ENCODE data around the gene ETV3. TPM values are rescaled to one million over a fixed set of nuclear protein-coding genes. Genes with fewer than 3 reads are reported as not detected.

Gene ETV3
- total and polyA plus RNA-seq, 2 of the 4 experiments (the other 2 are of a cell fraction), result 6.4 to 14.7 TPM

GRCh38 chr1:157098519-157098918 is 39.7 kb downstream of the ETV3 start:
- Histone ChIP-seq H2BK15ac (ENCODE audit: low read depth, low read length) (no peak overlapping the region), H4K91ac (ENCODE audit: insufficient read depth, low read depth, low read length) (no peak overlapping the region), H3K4me3 (ENCODE audit: insufficient read depth, low read depth, low read length) (no peak overlapping the region), H2AK9ac (replicated peaks; ENCODE audit: low read depth, low read length, poor library complexity) (no peak overlapping the region), H3K14ac (replicated peaks; ENCODE audit: low read depth, low read length) (no peak overlapping the region), H2BK120ac (ENCODE audit: low read depth, low read length) (no peak overlapping the region), H2AFZ (replicated peaks; ENCODE audit: low read length, poor library complexity) (no peak overlapping the region), H3K27ac (ENCODE audit: insufficient read depth, low read length) (no peak overlapping the region), H2BK20ac (ENCODE audit: low read depth, low read length) (no peak overlapping the region), H3K56ac (ENCODE audit: extremely low read depth, insufficient read depth, low read length) (no peak overlapping the region), H3K23ac (ENCODE audit: low read depth, low read length) (no peak overlapping the region), H3K27me3 (ENCODE audit: control insufficient read depth, insufficient read depth, low read length) (0 out of 2 replicates have a peak, but pooled peaks cover 3% of the 10 kb centered on the region), H3K36me3 (ENCODE audit: control insufficient read depth, insufficient read depth, low read length) (no peaks in the 10 kb centered on the region), H3K4me2 (ENCODE audit: low read depth, low read length) (no peak overlapping the region), H4K20me1 (ENCODE audit: insufficient read depth, low read length) (no peaks in the 10 kb centered on the region), H4K8ac (ENCODE audit: low read depth in 2 of 2, low read length in 2 of 2) (no peak overlapping the region), H2AK5ac (ENCODE audit: low read depth, low read length) (no peak overlapping the region), H3K9ac (ENCODE audit: low read depth, low read length) (no peak overlapping the region), H3K4me1 (ENCODE audit: control insufficient read depth, insufficient read depth, low read length) (no peaks in the 10 kb centered on the region), H2BK5ac (ENCODE audit: low read depth, low read length, poor library complexity, severe bottlenecking) (no peak overlapping the region), H4K5ac (ENCODE audit: low read depth, low read length) (no peak overlapping the region), H3K79me1 (ENCODE audit: low read depth in 1 of 2, low read length in 2 of 2) (no peaks in the 10 kb centered on the region), H3K9me1 (ENCODE audit: insufficient read depth, low read length) (peaks cover 3% of the 10 kb centered on the region; the same call in 1 of the 2 replicates), H3K9me3 (ENCODE audit: control insufficient read depth, insufficient read depth, low read length) (no peaks in the 10 kb centered on the region), H3K18ac (ENCODE audit: low read depth, low read length) (no peak overlapping the region), H3K4ac (ENCODE audit: low read depth, low read length) (no peak overlapping the region)
- no peak for TF ChIP-seq BHLHE40 (IDR thresholded peaks at IDR 0.05; ENCODE audit: low read depth, low read length)
- TF ChIP-seq CHD1 (IDR thresholded peaks at IDR 0.05; ENCODE audit: low read depth, low read length), result no peak
- TF ChIP-seq ELK1 (IDR thresholded peaks at IDR 0.05; ENCODE audit: borderline replicate concordance, low read depth, low read length), result no peak
- TF ChIP-seq FOS (IDR thresholded peaks at IDR 0.05; ENCODE audit: low read depth, low read length), result no peak
- no peak for TF ChIP-seq POLR2A (IDR thresholded peaks at IDR 0.05; ENCODE audit: low read depth, low read length)
- TF ChIP-seq MAFK (IDR thresholded peaks at IDR 0.05; ENCODE audit: low read depth, low read length), result no peak
- TF ChIP-seq, protein P1, sequence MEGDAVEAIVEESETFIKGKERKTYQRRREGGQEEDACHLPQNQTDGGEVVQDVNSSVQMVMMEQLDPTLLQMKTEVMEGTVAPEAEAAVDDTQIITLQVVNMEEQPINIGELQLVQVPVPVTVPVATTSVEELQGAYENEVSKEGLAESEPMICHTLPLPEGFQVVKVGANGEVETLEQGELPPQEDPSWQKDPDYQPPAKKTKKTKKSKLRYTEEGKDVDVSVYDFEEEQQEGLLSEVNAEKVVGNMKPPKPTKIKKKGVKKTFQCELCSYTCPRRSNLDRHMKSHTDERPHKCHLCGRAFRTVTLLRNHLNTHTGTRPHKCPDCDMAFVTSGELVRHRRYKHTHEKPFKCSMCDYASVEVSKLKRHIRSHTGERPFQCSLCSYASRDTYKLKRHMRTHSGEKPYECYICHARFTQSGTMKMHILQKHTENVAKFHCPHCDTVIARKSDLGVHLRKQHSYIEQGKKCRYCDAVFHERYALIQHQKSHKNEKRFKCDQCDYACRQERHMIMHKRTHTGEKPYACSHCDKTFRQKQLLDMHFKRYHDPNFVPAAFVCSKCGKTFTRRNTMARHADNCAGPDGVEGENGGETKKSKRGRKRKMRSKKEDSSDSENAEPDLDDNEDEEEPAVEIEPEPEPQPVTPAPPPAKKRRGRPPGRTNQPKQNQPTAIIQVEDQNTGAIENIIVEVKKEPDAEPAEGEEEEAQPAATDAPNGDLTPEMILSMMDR (conservative IDR thresholded peaks at IDR 0.05; ENCODE audit: low read depth, low read length), result no peak
- no peak for TF ChIP-seq CEBPB (IDR thresholded peaks at IDR 0.05; ENCODE audit: low read depth, low read length)
- TF ChIP-seq RCOR1 (IDR thresholded peaks at IDR 0.05; ENCODE audit: insufficient replicate concordance, low read length), result no peak
- TF ChIP-seq RAD21 (IDR thresholded peaks at IDR 0.05; ENCODE audit: low read length), result no peak
- no peak for TF ChIP-seq RFX5 (IDR thresholded peaks at IDR 0.05; ENCODE audit: low read depth, low read length)
- TF ChIP-seq MAZ (IDR thresholded peaks at IDR 0.05; ENCODE audit: borderline replicate concordance, low read depth, low read length), result no peak
- TF ChIP-seq MXI1 (IDR thresholded peaks at IDR 0.05; ENCODE audit: borderline replicate concordance, low read depth, low read length), result no peak
- no peak for TF ChIP-seq NFE2L2 (IDR thresholded peaks at IDR 0.05; ENCODE audit: low read depth, low read length)
- TF ChIP-seq SMC3 (IDR thresholded peaks at IDR 0.05; ENCODE audit: low read depth, low read length), result no peak
- TF ChIP-seq USF2 (IDR thresholded peaks at IDR 0.05; ENCODE audit: low read depth, low read length), result no peak
- BruUV-seq (replicated peaks), result no TSS peak
- in situ Hi-C loops (cut with MboI; ENCODE audit: low sequenced_read_pairs), result no loop called here
- no peak for DNase-seq
- dilution Hi-C loops (cut with HindIII; ENCODE audit: low sequenced_read_pairs, unreplicated experiment), result no loop called here
- intact Hi-C loops (cut with micrococcal nuclease), result loop anchor here (10.0 kb wide), 1 partner anchor 266 kb away; no protein-coding TSS in a partner anchor
- POLR2A ChIA-PET (ENCODE audit: unreplicated experiment), result no interaction called here
- no CpG with 5 or more reads among the region's 9 CpGs for WGBS, 2 experiments (ENCODE audit: extremely low coverage in 2 of 2, insufficient read length in 1 of 2)
- CTCF ChIA-PET, result interaction anchor here (1.3 kb wide), 1 partner anchor 8 kb away, joined by 4 read pairs; no protein-coding TSS in a partner anchor
- ATAC-seq (ENCODE audit: low read depth), result no peak
